CD1c-positive myeloid dendritic cell (primary cell): ENCODE measurements around the gene AGA.

Experiments used
- DNase-seq: peaks from one replicate; pipeline ENCODE4 v3.0.0-alpha.2; 2016; ENCODE audit errors: extremely low spot score

Gene AGA

GRCh38 chr4:177386278-177386815 is 55.9 kb downstream of the AGA start:
- DNase-seq: no peak

- DNase-seq: no peak
Observed at GRCh38 chr4:177385576-177386277, 56.5 kb downstream of the AGA start.

GRCh38 chr4:177384856-177385397 is 57.3 kb downstream of the AGA start:
- no peak for DNase-seq

- DNase-seq: no peak
Observed at GRCh38 chr4:177381762-177382310, 60.4 kb downstream of the AGA start.
